ENCODE data around the gene TGM3. TPM values are rescaled to one million over a fixed set of nuclear protein-coding genes. Genes with fewer than 3 reads are reported as not detected.

The TGM3 gene
- total and polyA plus RNA-seq, 10 of the 15 experiments (the other 5 are each of a cell fraction or from before 2014, with no cell fraction given) = not detected

GRCh38 chr20:2331106-2331505 is 35.3 kb downstream of the TGM3 start (continued):
- TF ChIP-seq CEBPZ (IDR thresholded peaks at IDR 0.05; ENCODE audit: low read depth, low read length) (no peak), PML (IDR thresholded peaks at IDR 0.05; ENCODE audit: low read length) (no peak), ATF7 (IDR thresholded peaks at IDR 0.05; ENCODE audit: low read depth) (no peak), RAD21 (IDR thresholded peaks at IDR 0.05; ENCODE audit: insufficient read depth, low read depth, low read length) (no peak), RUNX3 (IDR thresholded peaks at IDR 0.05; ENCODE audit: low read length) (no peak), MYC (IDR thresholded peaks at IDR 0.05; ENCODE audit: insufficient read depth, insufficient read length, insufficient replicate concordance, low read length, severe bottlenecking) (no peak), POLR2AphosphoS5 (IDR thresholded peaks at IDR 0.05; ENCODE audit: low read length) (no peak), NR2F1 (conservative IDR thresholded peaks at IDR 0.05) (no peak), HCFC1 (IDR thresholded peaks at IDR 0.05; ENCODE audit: low read length) (no peak), HSF1 (IDR thresholded peaks at IDR 0.05; ENCODE audit: low read depth, low read length) (no peak), E2F4 (IDR thresholded peaks at IDR 0.05; ENCODE audit: low read depth, low read length) (no peak), TCF3 (IDR thresholded peaks at IDR 0.05; ENCODE audit: borderline replicate concordance, insufficient read depth, low read depth, low read length) (no peak)

All from GM12878 (cell line).